ENCODE results near the gene TCERG1L. TPM values are rescaled to one million over a fixed set of nuclear protein-coding genes. Genes with fewer than 3 reads are reported as not detected.

The TCERG1L gene
- total and polyA plus RNA-seq, 9 of the 15 experiments (the other 6 are each of a cell fraction or from before 2014, with no cell fraction given): not detected

DNA sequence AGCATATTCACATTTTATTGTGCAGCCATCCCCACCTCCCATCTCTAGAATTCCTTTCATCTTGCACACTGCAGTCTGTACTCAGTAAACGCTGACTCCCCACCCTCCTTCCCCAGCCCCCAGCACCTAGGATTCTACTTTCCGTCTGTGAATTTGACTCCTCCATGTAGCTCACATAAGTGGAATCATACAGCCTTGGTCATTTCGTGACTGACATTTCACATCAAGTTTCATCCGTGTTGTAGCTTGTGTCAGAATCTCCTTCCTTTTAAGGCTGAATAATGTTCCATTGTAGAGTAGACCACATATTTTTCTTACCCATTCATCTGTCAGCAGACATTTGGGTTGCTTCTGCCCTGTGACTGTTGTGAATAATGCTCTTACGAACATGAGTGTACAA is 26.2 kb upstream of the TCERG1L start (continued):
- TF ChIP-seq SMARCA4 (IDR thresholded peaks at IDR 0.05): no peak
- TF ChIP-seq YY1 (IDR thresholded peaks at IDR 0.05; ENCODE audit: borderline replicate concordance in 1 of 3, control insufficient read depth in 1 of 3, extremely low read depth in 1 of 3, insufficient read depth in 3 of 3, insufficient read length in 1 of 3, insufficient replicate concordance in 2 of 3, low read depth in 1 of 3, low read length in 2 of 3): no peak
- TF ChIP-seq, protein P1, sequence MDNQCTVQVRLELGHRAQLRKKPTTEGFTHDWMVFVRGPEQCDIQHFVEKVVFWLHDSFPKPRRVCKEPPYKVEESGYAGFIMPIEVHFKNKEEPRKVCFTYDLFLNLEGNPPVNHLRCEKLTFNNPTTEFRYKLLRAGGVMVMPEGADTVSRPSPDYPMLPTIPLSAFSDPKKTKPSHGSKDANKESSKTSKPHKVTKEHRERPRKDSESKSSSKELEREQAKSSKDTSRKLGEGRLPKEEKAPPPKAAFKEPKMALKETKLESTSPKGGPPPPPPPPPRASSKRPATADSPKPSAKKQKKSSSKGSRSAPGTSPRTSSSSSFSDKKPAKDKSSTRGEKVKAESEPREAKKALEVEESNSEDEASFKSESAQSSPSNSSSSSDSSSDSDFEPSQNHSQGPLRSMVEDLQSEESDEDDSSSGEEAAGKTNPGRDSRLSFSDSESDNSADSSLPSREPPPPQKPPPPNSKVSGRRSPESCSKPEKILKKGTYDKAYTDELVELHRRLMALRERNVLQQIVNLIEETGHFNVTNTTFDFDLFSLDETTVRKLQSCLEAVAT (IDR thresholded peaks at IDR 0.05): no peak

DNA sequence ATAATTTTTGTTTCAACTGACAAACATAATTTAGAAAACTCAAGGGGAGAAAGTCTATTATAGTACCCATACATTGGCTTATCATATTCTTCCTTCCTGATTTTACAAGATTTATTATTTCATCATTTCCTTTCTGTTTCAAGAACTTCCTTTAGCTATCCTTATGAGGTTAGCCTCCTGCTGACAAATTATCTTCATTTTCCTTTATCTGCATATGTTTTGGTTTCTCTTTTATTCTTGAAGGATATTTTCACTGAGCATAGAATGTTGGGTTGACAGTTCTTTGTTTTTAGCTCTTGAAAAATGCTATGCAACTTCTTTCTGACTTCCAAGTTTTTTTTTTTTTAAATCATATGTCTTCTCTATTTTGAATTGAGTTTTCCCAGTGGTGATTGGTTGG is 21.3 kb upstream of the TCERG1L start:
- H4K20me1 ChIP-seq (replicated peaks; ENCODE audit: control insufficient read depth, insufficient read depth, low read length): no peaks in the 10 kb centered on the region; the same call in 1 of the 2 replicates
- BruUV-seq (replicated peaks): no TSS peak
- no peak overlapping the region for H2AFZ ChIP-seq (ENCODE audit: low read depth, low read length)
- no peaks in the 10 kb centered on the region for H3K27me3 ChIP-seq (ENCODE audit: control insufficient read depth in 2 of 2, insufficient read depth in 2 of 2, low read length in 2 of 2)
- FAIRE-seq: no peak
- H3K9me1 ChIP-seq (ENCODE audit: control insufficient read depth, insufficient read depth, low read length): no peaks in the 10 kb centered on the region
- no peak overlapping the region for H3K9ac ChIP-seq (ENCODE audit: insufficient read depth in 1 of 2, low read depth in 2 of 2, low read length in 2 of 2)
- no peaks in the 10 kb centered on the region for H3K79me2 ChIP-seq (ENCODE audit: control insufficient read depth, insufficient read depth, low read length)
- no peak for DNase-seq (ENCODE audit: extremely low read depth in 1 of 4, low spot score in 3 of 4)
- ChIA-PET POLR2A (interaction anchor here (0.5 to 0.7 kb wide), 2 partner anchors 8 to 873 kb away, joined by 3 read pairs; no protein-coding TSS in a partner anchor), CTCF (ENCODE audit: low intra/inter-chr PET ratio) (no interaction called here)
- no peak overlapping the region for H3K4me2 ChIP-seq (ENCODE audit: insufficient read depth, low read length)
- H3K36me3 ChIP-seq (ENCODE audit: control insufficient read depth, insufficient read depth, low read length): no peaks in the 10 kb centered on the region
- intact Hi-C loops (cut with micrococcal nuclease): no loop called here
- in situ Hi-C loops (cut with MboI): no loop called here
- H3K4me3 ChIP-seq: no peak overlapping the region
- ATAC-seq: no peak
- no peak overlapping the region for H3K27ac ChIP-seq (ENCODE audit: extremely low read depth, low read depth, low read length)
- no peaks in the 10 kb centered on the region for H3K9me3 ChIP-seq (replicated peaks; ENCODE audit: control insufficient read depth, insufficient read depth, low read depth, low read length)
- H3K4me1 ChIP-seq (replicated peaks in 1 of 2; ENCODE audit: control insufficient read depth in 2 of 2, insufficient read depth in 2 of 2, low read length in 2 of 2): no peaks in the 10 kb centered on the region
- TF ChIP-seq BCL6 (CRISPR knock-in tag; IDR thresholded peaks at IDR 0.05): no peak
- TF ChIP-seq BRD9 (IDR thresholded peaks at IDR 0.05; ENCODE audit: low read depth, partially characterized antibody): no peak
- TF ChIP-seq, protein P2, sequence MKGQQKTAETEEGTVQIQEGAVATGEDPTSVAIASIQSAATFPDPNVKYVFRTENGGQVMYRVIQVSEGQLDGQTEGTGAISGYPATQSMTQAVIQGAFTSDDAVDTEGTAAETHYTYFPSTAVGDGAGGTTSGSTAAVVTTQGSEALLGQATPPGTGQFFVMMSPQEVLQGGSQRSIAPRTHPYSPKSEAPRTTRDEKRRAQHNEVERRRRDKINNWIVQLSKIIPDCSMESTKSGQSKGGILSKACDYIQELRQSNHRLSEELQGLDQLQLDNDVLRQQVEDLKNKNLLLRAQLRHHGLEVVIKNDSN (CRISPR knock-in tag; IDR thresholded peaks at IDR 0.05): no peak
- TF ChIP-seq ZC3H4 (CRISPR knock-in tag; IDR thresholded peaks at IDR 0.05; ENCODE audit: borderline replicate concordance): no peak
- TF ChIP-seq ZNF589 (CRISPR knock-in tag; IDR thresholded peaks at IDR 0.05; ENCODE audit: low read depth): no peak
- TF ChIP-seq HNRNPL (IDR thresholded peaks at IDR 0.05; ENCODE audit: low read depth, low read length): no peak
- TF ChIP-seq, protein P3, sequence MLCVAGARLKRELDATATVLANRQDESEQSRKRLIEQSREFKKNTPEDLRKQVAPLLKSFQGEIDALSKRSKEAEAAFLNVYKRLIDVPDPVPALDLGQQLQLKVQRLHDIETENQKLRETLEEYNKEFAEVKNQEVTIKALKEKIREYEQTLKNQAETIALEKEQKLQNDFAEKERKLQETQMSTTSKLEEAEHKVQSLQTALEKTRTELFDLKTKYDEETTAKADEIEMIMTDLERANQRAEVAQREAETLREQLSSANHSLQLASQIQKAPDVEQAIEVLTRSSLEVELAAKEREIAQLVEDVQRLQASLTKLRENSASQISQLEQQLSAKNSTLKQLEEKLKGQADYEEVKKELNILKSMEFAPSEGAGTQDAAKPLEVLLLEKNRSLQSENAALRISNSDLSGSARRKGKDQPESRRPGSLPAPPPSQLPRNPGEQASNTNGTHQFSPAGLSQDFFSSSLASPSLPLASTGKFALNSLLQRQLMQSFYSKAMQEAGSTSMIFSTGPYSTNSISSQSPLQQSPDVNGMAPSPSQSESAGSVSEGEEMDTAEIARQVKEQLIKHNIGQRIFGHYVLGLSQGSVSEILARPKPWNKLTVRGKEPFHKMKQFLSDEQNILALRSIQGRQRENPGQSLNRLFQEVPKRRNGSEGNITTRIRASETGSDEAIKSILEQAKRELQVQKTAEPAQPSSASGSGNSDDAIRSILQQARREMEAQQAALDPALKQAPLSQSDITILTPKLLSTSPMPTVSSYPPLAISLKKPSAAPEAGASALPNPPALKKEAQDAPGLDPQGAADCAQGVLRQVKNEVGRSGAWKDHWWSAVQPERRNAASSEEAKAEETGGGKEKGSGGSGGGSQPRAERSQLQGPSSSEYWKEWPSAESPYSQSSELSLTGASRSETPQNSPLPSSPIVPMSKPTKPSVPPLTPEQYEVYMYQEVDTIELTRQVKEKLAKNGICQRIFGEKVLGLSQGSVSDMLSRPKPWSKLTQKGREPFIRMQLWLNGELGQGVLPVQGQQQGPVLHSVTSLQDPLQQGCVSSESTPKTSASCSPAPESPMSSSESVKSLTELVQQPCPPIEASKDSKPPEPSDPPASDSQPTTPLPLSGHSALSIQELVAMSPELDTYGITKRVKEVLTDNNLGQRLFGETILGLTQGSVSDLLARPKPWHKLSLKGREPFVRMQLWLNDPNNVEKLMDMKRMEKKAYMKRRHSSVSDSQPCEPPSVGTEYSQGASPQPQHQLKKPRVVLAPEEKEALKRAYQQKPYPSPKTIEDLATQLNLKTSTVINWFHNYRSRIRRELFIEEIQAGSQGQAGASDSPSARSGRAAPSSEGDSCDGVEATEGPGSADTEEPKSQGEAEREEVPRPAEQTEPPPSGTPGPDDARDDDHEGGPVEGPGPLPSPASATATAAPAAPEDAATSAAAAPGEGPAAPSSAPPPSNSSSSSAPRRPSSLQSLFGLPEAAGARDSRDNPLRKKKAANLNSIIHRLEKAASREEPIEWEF (CRISPR knock-in tag; IDR thresholded peaks at IDR 0.05): no peak
- TF ChIP-seq TEAD2 (tag; IDR thresholded peaks at IDR 0.05): no peak
